Suprapubic skin (tissue), 4 donors: ENCODE results near the gene ASTN2.

ENCODE experiments used
- CTCF ChIP-seq, 2 donors: fragments of 200-600 bp in 1 of 2; fragments of 450-650 bp in 1 of 2; sonication (generic) in 1 of 2; IDR thresholded peaks; one replicate each; pipeline ENCODE4 v1.5.1; 2016 to 2019; ENCODE audit warnings: antibody characterized with exemption in 2 of 2, mild to moderate bottlenecking in 1 of 2, moderate library complexity in 1 of 2
- POLR2A ChIP-seq, 2 donors: fragments of 450-650 bp; IDR thresholded peaks; one replicate each; pipeline ENCODE4 v1.6.1; 2017; ENCODE audit warnings: antibody characterized with exemption in 2 of 2, mild to moderate bottlenecking in 2 of 2, moderate library complexity in 2 of 2
- POLR2AphosphoS5 ChIP-seq, 3 donors: sonication (generic); formaldehyde crosslinking; IDR thresholded peaks; one replicate each; pipeline ENCODE4 v1.6.1; 2017; ENCODE audit warnings: antibody characterized with exemption in 3 of 3

GRCh38 chr9:116383936-116384335 is 1030.9 kb downstream of the ASTN2 start:
- TF ChIP-seq POLR2A (IDR thresholded peaks at IDR 0.05) (no peak), CTCF (IDR thresholded peaks at IDR 0.05) (no peak), POLR2AphosphoS5 (IDR thresholded peaks at IDR 0.05) (no peak)
